DND-41 (cell line): ENCODE data around the gene OPCML.
A peak's percentile ranks its signal among the peaks of the same experiment; 100 is the strongest.

ENCODE experiments used
- EZH2 ChIP-seq: IDR thresholded peaks from 3 replicates; pipeline ENCODE4 v1.6.1; 2012; ENCODE audit warnings: borderline replicate concordance, low read depth, mild to moderate bottlenecking, moderate library complexity, low read length, inconsistent platforms; ENCODE audit not compliant: severe bottlenecking
- TF ChIP-seq, protein P1 (sequence below): IDR thresholded peaks from 2 replicates; pipeline ENCODE4 v1.5.1; 2012; ENCODE audit warnings: borderline replicate concordance, low read length, moderate library complexity, mild to moderate bottlenecking; ENCODE audit not compliant: poor library complexity, severe bottlenecking; ENCODE audit errors: extremely low read depth

- TF ChIP-seq, protein P1, sequence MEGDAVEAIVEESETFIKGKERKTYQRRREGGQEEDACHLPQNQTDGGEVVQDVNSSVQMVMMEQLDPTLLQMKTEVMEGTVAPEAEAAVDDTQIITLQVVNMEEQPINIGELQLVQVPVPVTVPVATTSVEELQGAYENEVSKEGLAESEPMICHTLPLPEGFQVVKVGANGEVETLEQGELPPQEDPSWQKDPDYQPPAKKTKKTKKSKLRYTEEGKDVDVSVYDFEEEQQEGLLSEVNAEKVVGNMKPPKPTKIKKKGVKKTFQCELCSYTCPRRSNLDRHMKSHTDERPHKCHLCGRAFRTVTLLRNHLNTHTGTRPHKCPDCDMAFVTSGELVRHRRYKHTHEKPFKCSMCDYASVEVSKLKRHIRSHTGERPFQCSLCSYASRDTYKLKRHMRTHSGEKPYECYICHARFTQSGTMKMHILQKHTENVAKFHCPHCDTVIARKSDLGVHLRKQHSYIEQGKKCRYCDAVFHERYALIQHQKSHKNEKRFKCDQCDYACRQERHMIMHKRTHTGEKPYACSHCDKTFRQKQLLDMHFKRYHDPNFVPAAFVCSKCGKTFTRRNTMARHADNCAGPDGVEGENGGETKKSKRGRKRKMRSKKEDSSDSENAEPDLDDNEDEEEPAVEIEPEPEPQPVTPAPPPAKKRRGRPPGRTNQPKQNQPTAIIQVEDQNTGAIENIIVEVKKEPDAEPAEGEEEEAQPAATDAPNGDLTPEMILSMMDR: peak; percentile 9
- TF ChIP-seq EZH2: no peak
Measured at GRCh38 chr11:132717824-132718223, 814.5 kb downstream of the OPCML start.
